Parathyroid adenoma (tissue), 2 donors: ENCODE measurements around the gene PAX7.

Source experiments
- H2AFZ ChIP-seq: fragments of 300-600 bp; sonication (generic); one replicate; pipeline ENCODE4 v1.7.0; 2017; ENCODE audit warnings: antibody characterized with exemption, mild to moderate bottlenecking
- H3K27ac ChIP-seq: fragments of 300-600 bp; sonication (generic); one replicate; pipeline ENCODE4 v1.7.0; 2017
- H3K27me3 ChIP-seq: fragments of 300-600 bp; sonication (generic); one replicate; pipeline ENCODE4 v1.7.0; 2017; ENCODE audit warnings: low read length; ENCODE audit not compliant: control insufficient read depth, insufficient read depth
- H3K36me3 ChIP-seq: fragments of 300-600 bp; sonication (generic); one replicate; pipeline ENCODE4 v1.7.0; 2017; ENCODE audit warnings: low read length; ENCODE audit not compliant: control insufficient read depth, insufficient read depth
- H3K4me1 ChIP-seq: fragments of 300-600 bp; sonication (generic); one replicate; pipeline ENCODE4 v1.7.0; 2017; ENCODE audit warnings: control low read depth
- H3K4me2 ChIP-seq: fragments of 300-600 bp; sonication (generic); one replicate; pipeline ENCODE4 v1.7.0; 2017; ENCODE audit warnings: low read length
- H3K4me3 ChIP-seq: fragments of 300-600 bp; sonication (generic); one replicate; pipeline ENCODE4 v1.7.0; 2017; ENCODE audit warnings: low read depth, low read length
- H3K79me2 ChIP-seq: fragments of 300-600 bp; sonication (generic); one replicate; pipeline ENCODE4 v1.7.0; 2017; ENCODE audit warnings: control low read depth
- H3K9ac ChIP-seq: fragments of 300-600 bp; sonication (generic); one replicate; pipeline ENCODE4 v1.7.0; 2017; ENCODE audit warnings: mild to moderate bottlenecking
- H3K9me3 ChIP-seq: fragments of 300-600 bp; sonication (generic); one replicate; pipeline ENCODE4 v1.7.0; 2017; ENCODE audit warnings: low read length; ENCODE audit not compliant: control insufficient read depth
- TF ChIP-seq, protein P1 (sequence below): fragments of 300-600 bp; sonication (generic); IDR thresholded peaks from one replicate; pipeline ENCODE4 v1.7.0; 2017; ENCODE audit warnings: antibody characterized with exemption, mild to moderate bottlenecking
- donor health status: primary hyperparathyroidism.

PAX7 gene

GRCh38 chr1:18789246-18789645, 158.6 kb downstream of the PAX7 start:
- H3K79me2 ChIP-seq, result no peaks in the 10 kb centered on the region
- TF ChIP-seq, protein P1, sequence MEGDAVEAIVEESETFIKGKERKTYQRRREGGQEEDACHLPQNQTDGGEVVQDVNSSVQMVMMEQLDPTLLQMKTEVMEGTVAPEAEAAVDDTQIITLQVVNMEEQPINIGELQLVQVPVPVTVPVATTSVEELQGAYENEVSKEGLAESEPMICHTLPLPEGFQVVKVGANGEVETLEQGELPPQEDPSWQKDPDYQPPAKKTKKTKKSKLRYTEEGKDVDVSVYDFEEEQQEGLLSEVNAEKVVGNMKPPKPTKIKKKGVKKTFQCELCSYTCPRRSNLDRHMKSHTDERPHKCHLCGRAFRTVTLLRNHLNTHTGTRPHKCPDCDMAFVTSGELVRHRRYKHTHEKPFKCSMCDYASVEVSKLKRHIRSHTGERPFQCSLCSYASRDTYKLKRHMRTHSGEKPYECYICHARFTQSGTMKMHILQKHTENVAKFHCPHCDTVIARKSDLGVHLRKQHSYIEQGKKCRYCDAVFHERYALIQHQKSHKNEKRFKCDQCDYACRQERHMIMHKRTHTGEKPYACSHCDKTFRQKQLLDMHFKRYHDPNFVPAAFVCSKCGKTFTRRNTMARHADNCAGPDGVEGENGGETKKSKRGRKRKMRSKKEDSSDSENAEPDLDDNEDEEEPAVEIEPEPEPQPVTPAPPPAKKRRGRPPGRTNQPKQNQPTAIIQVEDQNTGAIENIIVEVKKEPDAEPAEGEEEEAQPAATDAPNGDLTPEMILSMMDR, result no peak
- H3K27me3 ChIP-seq, result peaks cover 1% of the 10 kb centered on the region

DNA sequence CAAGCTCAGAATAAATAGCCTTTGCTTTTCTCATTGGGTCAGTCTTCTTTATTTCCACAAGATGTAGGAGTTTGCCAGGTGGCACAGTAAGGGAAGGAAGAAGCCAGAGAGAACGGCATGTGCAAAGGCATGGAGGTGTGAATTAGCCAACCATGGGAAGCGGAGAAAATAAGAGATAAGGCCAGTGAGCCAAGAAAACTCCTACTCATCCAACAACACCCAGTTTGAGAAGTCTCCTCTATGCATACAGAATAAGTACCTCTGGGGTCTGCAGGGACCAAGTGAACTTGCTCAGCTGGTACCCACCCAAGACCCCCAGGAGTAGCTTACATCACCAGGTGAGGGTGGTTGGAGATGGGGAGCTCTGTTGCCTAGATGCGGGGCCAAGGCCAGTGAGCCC, 162.1 kb downstream of the PAX7 start:
- Histone ChIP-seq H3K4me3 (no peak overlapping the region), H3K9ac (no peak overlapping the region), H3K27ac (no peak overlapping the region), H3K79me2 (no peaks in the 10 kb centered on the region), H3K4me2 (no peak overlapping the region), H3K9me3 (no peaks in the 10 kb centered on the region), H3K36me3 (no peaks in the 10 kb centered on the region), H2AFZ (no peak overlapping the region), H3K4me1 (no peaks in the 10 kb centered on the region), H3K27me3 (no peaks in the 10 kb centered on the region)
- TF ChIP-seq, protein P1, result no peak

More at GRCh38 chr1:18789246-18789645, 158.6 kb downstream of the PAX7 start:
- Histone ChIP-seq H3K36me3 (no peaks in the 10 kb centered on the region), H3K4me2 (no peak overlapping the region), H3K9me3 (no peaks in the 10 kb centered on the region), H3K27ac (no peak overlapping the region), H3K9ac (no peak overlapping the region), H3K4me1 (no peaks in the 10 kb centered on the region), H2AFZ (no peak overlapping the region), H3K4me3 (no peak overlapping the region)

DNA sequence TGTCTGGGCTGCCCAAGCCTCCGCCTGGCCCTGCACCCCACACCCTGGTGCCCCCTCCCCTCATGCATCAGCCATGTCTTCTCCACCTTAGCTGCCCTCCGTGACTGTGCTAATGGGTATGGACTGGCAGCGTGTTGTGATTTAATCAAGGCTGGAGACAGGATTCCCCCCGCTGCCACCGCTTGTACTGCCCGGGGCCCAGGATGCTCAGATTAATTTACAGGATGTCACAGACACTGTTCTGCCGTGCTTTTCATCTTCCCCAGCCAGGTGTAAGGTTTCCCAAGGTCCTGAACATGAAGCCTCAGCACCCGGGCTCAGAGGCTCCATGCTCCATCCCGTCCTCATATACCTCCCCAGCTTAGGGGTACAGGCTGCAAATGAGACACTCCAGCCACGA, 162.5 kb downstream of the PAX7 start:
- Histone ChIP-seq H3K27ac (no peak overlapping the region), H3K36me3 (no peaks in the 10 kb centered on the region), H3K9ac (no peak overlapping the region), H3K4me2 (no peak overlapping the region), H2AFZ (no peak overlapping the region), H3K79me2 (no peaks in the 10 kb centered on the region), H3K9me3 (no peaks in the 10 kb centered on the region), H3K27me3 (no peaks in the 10 kb centered on the region), H3K4me3 (no peak overlapping the region), H3K4me1 (no peaks in the 10 kb centered on the region)
- TF ChIP-seq, protein P1, result no peak

DNA sequence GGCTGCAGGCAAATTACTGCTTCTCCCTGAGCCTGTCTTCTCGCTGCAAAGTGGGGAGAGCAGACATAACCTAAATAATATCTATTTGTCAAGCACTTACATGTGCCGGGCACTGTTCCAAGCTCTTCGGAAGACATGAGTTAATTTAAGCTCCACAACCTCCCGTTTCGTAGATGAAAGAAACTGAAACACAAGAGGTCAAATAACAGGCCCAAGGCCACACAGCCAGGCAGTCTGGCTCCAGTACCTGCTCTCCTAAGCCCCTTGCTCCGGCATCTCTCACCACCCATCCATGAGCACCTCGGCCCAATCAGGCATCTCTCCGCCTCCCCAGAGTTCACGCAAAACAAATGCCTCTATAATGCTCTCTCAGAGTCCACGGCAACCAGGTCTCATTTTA, 163.4 kb downstream of the PAX7 start:
- no peak overlapping the region for H3K4me2 ChIP-seq

GRCh38 chr1:18794561-18794960, 163.9 kb downstream of the PAX7 start:
- H2AFZ ChIP-seq, result no peak overlapping the region
- H3K36me3 ChIP-seq, result no peaks in the 10 kb centered on the region
- H3K27ac ChIP-seq, result no peak overlapping the region
- H3K4me1 ChIP-seq, result no peaks in the 10 kb centered on the region
- no peaks in the 10 kb centered on the region for H3K79me2 ChIP-seq
- no peak overlapping the region for H3K9ac ChIP-seq
- no peaks in the 10 kb centered on the region for H3K9me3 ChIP-seq
- H3K4me3 ChIP-seq, result no peak overlapping the region
- no peak overlapping the region for H3K4me2 ChIP-seq
- TF ChIP-seq, protein P1, result no peak
- H3K27me3 ChIP-seq, result no peaks in the 10 kb centered on the region

More for the DNA sequence above, 163.4 kb downstream of the PAX7 start:
- no peak overlapping the region for H3K9ac ChIP-seq
- TF ChIP-seq, protein P1, result no peak
- H3K36me3 ChIP-seq, result no peaks in the 10 kb centered on the region
- H3K79me2 ChIP-seq, result no peaks in the 10 kb centered on the region
- H3K27me3 ChIP-seq, result no peaks in the 10 kb centered on the region
- no peak overlapping the region for H3K27ac ChIP-seq
- H3K4me3 ChIP-seq, result no peak overlapping the region
- no peaks in the 10 kb centered on the region for H3K9me3 ChIP-seq
- H3K4me1 ChIP-seq, result no peaks in the 10 kb centered on the region
- no peak overlapping the region for H2AFZ ChIP-seq
